Transverse colon (tissue), 4 donors: Measurements from ENCODE around the gene SLC11A2. TPM values are rescaled to one million over a fixed set of nuclear protein-coding genes. Genes with fewer than 3 reads are reported as not detected.

ENCODE experiments used
- DNase-seq: peaks from one replicate; pipeline ENCODE4 v3.0.0-alpha.2; 2019
- H3K27ac ChIP-seq, 4 donors: fragments of 200-600 bp; sonication (generic); 2 replicates each; pipeline ENCODE4 v1.5.1; 2016 to 2018; ENCODE audit warnings: inconsistent platforms in 4 of 4
- H3K27me3 ChIP-seq: fragments of 200-600 bp; sonication (generic); 2 replicates; pipeline ENCODE4 v1.5.1; 2017; ENCODE audit warnings: inconsistent platforms
- H3K36me3 ChIP-seq, 4 donors: fragments of 200-600 bp; sonication (generic); 2 replicates each; pipeline ENCODE4 v1.5.1; 2017 to 2019; ENCODE audit warnings: inconsistent platforms in 4 of 4
- H3K4me1 ChIP-seq, 4 donors: fragments of 200-600 bp; sonication (generic); 2 replicates each; pipeline ENCODE4 v1.5.1; 2017 to 2020; ENCODE audit warnings: inconsistent platforms in 4 of 4
- H3K4me3 ChIP-seq, 4 donors: fragments of 200-600 bp; sonication (generic); 1 replicate in 1 of 4; 2 replicates in 3 of 4; pipeline versions ENCODE4 v1.5.1 to v1.6.1; 2017 to 2019; ENCODE audit warnings: inconsistent platforms in 4 of 4
- H3K9me3 ChIP-seq, 2 donors: fragments of 200-600 bp; sonication (generic); 2 replicates each; pipeline ENCODE4 v1.5.1; 2017 to 2019; ENCODE audit warnings: inconsistent platforms in 2 of 2
- EP300 ChIP-seq: sonication (generic); formaldehyde crosslinking; IDR thresholded peaks from one replicate; pipeline ENCODE4 v1.6.1; 2017; ENCODE audit warnings: antibody characterized with exemption, low read depth
- POLR2A ChIP-seq: fragments of 450-650 bp; IDR thresholded peaks from one replicate; pipeline ENCODE4 v1.6.1; 2016; ENCODE audit warnings: antibody characterized with exemption, mild to moderate bottlenecking, moderate library complexity
- POLR2AphosphoS5 ChIP-seq, 3 donors: sonication (generic); formaldehyde crosslinking; IDR thresholded peaks; one replicate each; pipeline ENCODE4 v1.6.1; 2016; ENCODE audit warnings: antibody characterized with exemption in 3 of 3
- WGBS, 2 donors: methylation state at CpG; one replicate each; pipeline ENCODE4 v1.1.5; 2018; ENCODE audit warnings: low coverage in 1 of 2; 5-methylcytosine and 5-hydroxymethylcytosine counted together
- in situ Hi-C, 4 donors: fragments of 200-750 bp; cut with MboI; loops; one replicate each; pipeline versions ENCODE4 v1.15.0 to v1.15.1; 2017; ENCODE audit warnings: low sequenced_read_pairs in 3 of 4, low pct_ligation_motif_present in 1 of 4, low pct_unique_long_range_greater_than_20kb in 1 of 4
- intact Hi-C: fragments of 100-400 bp; cut with DNase I; formaldehyde crosslinking; loops from one replicate; pipeline ENCODE4 v1.15.1; 2023; ENCODE audit warnings: low total_unique reads
- total RNA-seq, 4 donors: library from RNA; depleted of rRNA; stranded (reverse); fragments of >200 nt; gene quantifications; one replicate each; pipeline ENCODE4 v1.1.0, GENCODE V29; 2016
- TF ChIP-seq, protein P1 (sequence below), 5 experiments: fragments of 200-600 bp in 3 of 5; fragments of 450-650 bp in 2 of 5; sonication (generic) in 3 of 5; IDR thresholded peaks; 1 replicate in 2 of 5; 2 replicates in 3 of 5; pipeline ENCODE4 v1.5.1; 2016 to 2017; ENCODE audit warnings: antibody characterized with exemption in 5 of 5, inconsistent platforms in 3 of 5, mild to moderate bottlenecking in 2 of 5, moderate library complexity in 1 of 5

The SLC11A2 gene
- total RNA-seq, 4 donors from 2014 or later, result 9.7 to 48.7 (median 42.5) TPM

DNA sequence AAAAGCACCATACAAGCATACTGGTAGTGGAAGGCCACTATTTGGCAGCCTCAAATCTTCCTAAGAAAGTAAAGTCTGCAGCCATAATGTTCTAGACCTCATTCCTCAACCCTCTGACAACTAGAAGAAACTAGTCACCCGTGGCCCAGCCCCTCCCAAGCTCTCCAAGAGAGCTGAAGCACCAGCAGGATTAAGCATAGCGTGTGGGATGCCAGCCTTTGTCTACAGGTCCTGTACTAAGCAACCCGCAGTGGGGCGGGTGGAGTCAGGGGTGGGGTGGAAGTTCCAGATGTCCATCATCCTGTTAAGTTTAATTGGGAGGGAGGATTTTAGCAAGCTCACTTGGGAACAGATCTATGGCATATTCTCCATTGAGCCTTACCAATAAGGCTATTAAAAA is 14.2 kb downstream of the SLC11A2 start:
- no peaks in the 10 kb centered on the region for H3K9me3 ChIP-seq
- H3K27me3 ChIP-seq, result no peaks in the 10 kb centered on the region
- 72% methylated on average over 4 of the region's 4 CpGs; no CpG with 5 or more reads in 1 of the 2 donors for WGBS, 2 donors
- TF ChIP-seq, protein P1, sequence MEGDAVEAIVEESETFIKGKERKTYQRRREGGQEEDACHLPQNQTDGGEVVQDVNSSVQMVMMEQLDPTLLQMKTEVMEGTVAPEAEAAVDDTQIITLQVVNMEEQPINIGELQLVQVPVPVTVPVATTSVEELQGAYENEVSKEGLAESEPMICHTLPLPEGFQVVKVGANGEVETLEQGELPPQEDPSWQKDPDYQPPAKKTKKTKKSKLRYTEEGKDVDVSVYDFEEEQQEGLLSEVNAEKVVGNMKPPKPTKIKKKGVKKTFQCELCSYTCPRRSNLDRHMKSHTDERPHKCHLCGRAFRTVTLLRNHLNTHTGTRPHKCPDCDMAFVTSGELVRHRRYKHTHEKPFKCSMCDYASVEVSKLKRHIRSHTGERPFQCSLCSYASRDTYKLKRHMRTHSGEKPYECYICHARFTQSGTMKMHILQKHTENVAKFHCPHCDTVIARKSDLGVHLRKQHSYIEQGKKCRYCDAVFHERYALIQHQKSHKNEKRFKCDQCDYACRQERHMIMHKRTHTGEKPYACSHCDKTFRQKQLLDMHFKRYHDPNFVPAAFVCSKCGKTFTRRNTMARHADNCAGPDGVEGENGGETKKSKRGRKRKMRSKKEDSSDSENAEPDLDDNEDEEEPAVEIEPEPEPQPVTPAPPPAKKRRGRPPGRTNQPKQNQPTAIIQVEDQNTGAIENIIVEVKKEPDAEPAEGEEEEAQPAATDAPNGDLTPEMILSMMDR (IDR thresholded peaks at IDR 0.05), result no peak
- TF ChIP-seq POLR2A, result no peak
- TF ChIP-seq EP300, result no peak
- TF ChIP-seq POLR2AphosphoS5 (IDR thresholded peaks at IDR 0.05), result no peak
- H3K4me1 ChIP-seq, result peaks cover 0 to 18% (median 2%) of the 10 kb centered on the region in 4 donors
- in situ Hi-C loops (no loop called here), intact Hi-C loops (no loop called here)
- no peak for DNase-seq
- no peak overlapping the region for H3K27ac ChIP-seq
- H3K4me3 ChIP-seq, result no peak overlapping the region
- H3K36me3 ChIP-seq, result peaks cover 0 to 4% (median 0%) of the 10 kb centered on the region in 4 donors

DNA sequence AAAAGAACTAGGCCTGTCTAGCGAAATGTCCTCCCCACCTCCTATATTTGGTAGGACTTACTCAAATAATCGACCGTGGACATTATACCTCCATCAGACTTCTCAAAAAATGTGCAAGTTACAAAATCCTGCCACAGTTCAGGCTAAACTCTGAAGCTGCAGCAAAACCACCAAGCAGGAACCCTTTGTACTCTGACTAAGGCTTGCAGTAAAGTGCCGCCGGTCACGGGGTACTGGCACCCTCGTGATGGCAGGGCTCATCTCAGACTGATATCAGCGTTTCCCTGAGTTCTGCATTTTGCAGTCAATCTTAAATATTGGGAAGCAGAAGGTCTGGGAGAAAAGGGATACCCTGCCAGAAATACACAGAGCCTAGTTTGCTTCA is 17.1 kb downstream of the SLC11A2 start:
- Histone ChIP-seq H3K36me3 (peaks cover 0 to 13% (median 2%) of the 10 kb centered on the region in 4 donors), H3K4me3 (no peak overlapping the region), H3K27ac (peak overlapping the region in 3 of 4 donors; percentile 24 to 58 (median 36)), H3K9me3 (no peaks in the 10 kb centered on the region), H3K27me3 (no peaks in the 10 kb centered on the region), H3K4me1 (peaks cover 0 to 18% (median 4%) of the 10 kb centered on the region in 4 donors)
- intact Hi-C loops, result no loop called here
- in situ Hi-C loops, result no loop called here
- TF ChIP-seq POLR2AphosphoS5 (IDR thresholded peaks at IDR 0.05) (no peak), EP300 (no peak), POLR2A (no peak)
- TF ChIP-seq, protein P1 (IDR thresholded peaks at IDR 0.05), result no peak
- peak; percentile 57 for DNase-seq
- WGBS, 2 donors, result 60 to 74% methylated on average over 2 to 8 of the region's 8 CpGs

DNA sequence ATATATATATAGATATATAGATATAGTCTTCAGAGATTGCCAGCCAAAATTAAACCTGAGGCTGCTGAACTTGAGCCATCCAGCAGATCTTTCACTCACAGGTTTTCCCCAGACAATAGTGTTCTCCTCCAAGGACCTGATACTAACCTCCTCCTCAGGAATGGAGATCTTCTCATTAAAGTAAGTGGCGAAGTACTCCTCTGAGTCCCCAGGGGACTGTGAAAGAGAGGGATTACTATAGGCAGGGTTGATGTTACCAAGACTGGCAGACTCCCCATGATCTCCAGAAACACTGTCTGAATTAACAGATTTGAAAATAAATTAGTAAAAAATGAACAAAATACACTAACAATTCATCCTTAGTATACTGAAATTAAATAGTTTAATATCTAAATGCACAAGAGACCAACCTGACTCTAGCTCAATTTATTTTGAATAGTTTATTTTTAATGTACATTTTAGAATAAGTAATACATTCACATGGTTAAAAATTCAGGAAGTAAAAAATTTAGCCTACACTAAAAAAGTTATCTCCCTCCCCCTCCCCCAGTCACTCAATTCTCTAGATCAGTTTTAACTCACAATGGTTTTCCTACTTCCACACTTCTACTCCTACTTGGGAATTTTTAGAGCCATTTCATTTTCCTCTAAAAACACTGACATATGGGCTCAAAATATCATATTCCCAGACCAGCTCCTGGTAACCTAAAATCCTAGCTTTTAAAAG is 17.7 kb downstream of the SLC11A2 start:
- 89 to 95% methylated on average over 1 of the region's 1 CpG for WGBS, 2 donors
- Histone ChIP-seq H3K36me3 (peaks cover 0 to 15% (median 2%) of the 10 kb centered on the region in 4 donors), H3K27ac (peak overlapping the region in 3 of 4 donors; percentile 19 to 58 (median 36)), H3K27me3 (no peaks in the 10 kb centered on the region), H3K4me3 (no peak overlapping the region), H3K9me3 (no peaks in the 10 kb centered on the region), H3K4me1 (peaks cover 0 to 18% (median 4%) of the 10 kb centered on the region in 4 donors)
- no peak for TF ChIP-seq POLR2AphosphoS5 (IDR thresholded peaks at IDR 0.05)
- TF ChIP-seq POLR2A, result no peak
- TF ChIP-seq, protein P1 (IDR thresholded peaks at IDR 0.05), result no peak
- no peak for TF ChIP-seq EP300
- intact Hi-C loops, result no loop called here
- in situ Hi-C loops, result no loop called here
- DNase-seq, result no peak

DNA sequence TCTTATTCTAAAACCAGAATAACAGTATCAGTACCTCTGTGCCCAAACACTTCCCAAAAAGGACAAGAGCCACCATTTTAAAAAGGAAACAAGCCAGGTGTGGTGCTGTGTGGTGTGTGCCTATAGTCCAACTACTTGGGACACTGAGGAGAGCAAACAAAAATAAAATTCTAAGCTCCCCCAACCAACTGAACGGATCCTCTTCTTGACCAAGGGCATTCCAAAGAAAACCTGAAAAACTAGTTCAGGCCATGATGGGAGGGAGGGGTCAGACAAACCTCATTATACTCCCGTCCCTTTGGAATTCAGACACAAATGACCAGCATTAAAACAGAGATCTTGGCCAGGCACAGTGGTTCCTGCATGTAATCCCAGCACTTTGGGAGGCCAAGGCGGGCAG is 20.5 kb downstream of the SLC11A2 start:
- no peak for DNase-seq
- Histone ChIP-seq H3K9me3 (no peaks in the 10 kb centered on the region), H3K36me3 (peaks cover 0 to 20% (median 2%) of the 10 kb centered on the region in 4 donors), H3K4me3 (no peak overlapping the region), H3K27ac (peak overlapping the region in 2 of 4 donors; percentile 14 to 26), H3K27me3 (no peaks in the 10 kb centered on the region), H3K4me1 (peaks cover 0 to 9% (median 2%) of the 10 kb centered on the region in 4 donors)
- intact Hi-C loops, result no loop called here
- WGBS, 2 donors, result 50 to 62% methylated on average over 2 to 3 of the region's 3 CpGs
- in situ Hi-C loops, result no loop called here
- no peak for TF ChIP-seq POLR2A
- no peak for TF ChIP-seq POLR2AphosphoS5 (IDR thresholded peaks at IDR 0.05)
- TF ChIP-seq, protein P1 (IDR thresholded peaks at IDR 0.05), result no peak
- TF ChIP-seq EP300, result no peak
